IMR-90 (cell line): Measurements from ENCODE around the gene EML4. TPM values are rescaled to one million over a fixed set of nuclear protein-coding genes. Genes with fewer than 3 reads are reported as not detected.

Source experiments
- ATAC-seq: fragments of 200-7000 bp; cut with Tn5 transposase; 2 replicates; pipeline ENCODE4 v1.9.1; 2020; ENCODE audit warnings: low read depth, mild to moderate bottlenecking, moderate library complexity
- BruUV-seq: library from RNA; stranded (reverse); fragments of 400-500 nt; replicated peaks from 2 replicates; lab custom pipeline; 2021; lab: Mats Ljungman, UMichigan
- CTCF ChIA-PET: fragments of 300-600 bp; formaldehyde crosslinking; extraction: SDS; loops from one replicate; lab custom pipeline; 2021; ENCODE audit warnings: antibody characterized with exemption; lab: Yijun Ruan, JAX
- POLR2A ChIA-PET: fragments of 300-600 bp; sonication (Branson Sonifier 250); formaldehyde crosslinking; loops from one replicate; lab custom pipeline; 2022; ENCODE audit warnings: antibody characterized with exemption; ENCODE audit not compliant: unreplicated experiment; lab: Charles Lee
- DNase-seq: peaks from one replicate; pipeline ENCODE4 v3.0.0; 2013
- H2AFZ ChIP-seq: replicated peaks from 2 replicates; pipeline ENCODE3; 2013; ENCODE audit warnings: low read length, mild to moderate bottlenecking; ENCODE audit not compliant: poor library complexity
- H2AK5ac ChIP-seq: 2 replicates; pipeline ENCODE4 v1.6.1; 2013; ENCODE audit warnings: low read depth, low read length, inconsistent platforms
- H2AK9ac ChIP-seq: replicated peaks from 2 replicates; pipeline ENCODE3; 2013; ENCODE audit warnings: mild to moderate bottlenecking, low read depth, low read length, moderate library complexity; ENCODE audit not compliant: poor library complexity
- H2BK120ac ChIP-seq: 2 replicates; pipeline ENCODE4 v1.6.1; 2013; ENCODE audit warnings: low read depth, low read length, inconsistent platforms
- H2BK15ac ChIP-seq: 3 replicates; pipeline ENCODE4 v1.6.1; 2013; ENCODE audit warnings: low read depth, low read length, inconsistent platforms
- H2BK20ac ChIP-seq: 2 replicates; pipeline ENCODE4 v1.6.1; 2013; ENCODE audit warnings: low read depth, mild to moderate bottlenecking, inconsistent platforms, low read length, moderate library complexity
- H2BK5ac ChIP-seq: 2 replicates; pipeline ENCODE4 v1.6.1; 2013; ENCODE audit warnings: mild to moderate bottlenecking, low read depth, low read length, inconsistent platforms; ENCODE audit not compliant: poor library complexity, severe bottlenecking
- H3K14ac ChIP-seq: replicated peaks from 2 replicates; pipeline ENCODE4 v1.6.1; 2013; ENCODE audit warnings: low read depth, low read length, inconsistent platforms
- H3K18ac ChIP-seq: 2 replicates; pipeline ENCODE4 v1.6.1; 2013; ENCODE audit warnings: low read depth, low read length, control low read depth
- H3K23ac ChIP-seq: 2 replicates; pipeline ENCODE4 v1.6.1; 2013; ENCODE audit warnings: low read depth, low read length, inconsistent platforms
- H3K27ac ChIP-seq: 2 replicates; pipeline ENCODE4 v1.5.1; 2013; ENCODE audit warnings: mild to moderate bottlenecking, control low read depth, low read length; ENCODE audit not compliant: insufficient read depth
- H3K27me3 ChIP-seq: 2 replicates; pipeline ENCODE4 v1.6.1; 2013; ENCODE audit warnings: low read length; ENCODE audit not compliant: control insufficient read depth, insufficient read depth
- H3K36me3 ChIP-seq: 2 replicates; pipeline ENCODE4 v1.6.1; 2013; ENCODE audit warnings: low read length, mixed read lengths; ENCODE audit not compliant: control insufficient read depth, insufficient read depth
- H3K4ac ChIP-seq: 2 replicates; pipeline ENCODE4 v1.6.1; 2013; ENCODE audit warnings: low read depth, low read length, inconsistent platforms
- H3K4me1 ChIP-seq: 2 replicates; pipeline ENCODE4 v1.6.1; 2013; ENCODE audit warnings: low read length, mixed read lengths; ENCODE audit not compliant: control insufficient read depth, insufficient read depth
- H3K4me2 ChIP-seq: 2 replicates; pipeline ENCODE4 v1.6.1; 2013; ENCODE audit warnings: low read depth, mild to moderate bottlenecking, control low read depth, low read length, moderate library complexity
- H3K4me3 ChIP-seq: 2 replicates; pipeline ENCODE4 v1.5.1; 2013; ENCODE audit warnings: low read depth, mild to moderate bottlenecking, control low read depth, low read length, moderate library complexity; ENCODE audit not compliant: insufficient read depth
- H3K56ac ChIP-seq: 2 replicates; pipeline ENCODE4 v1.6.1; 2013; ENCODE audit warnings: low read length, inconsistent platforms; ENCODE audit not compliant: insufficient read depth; ENCODE audit errors: extremely low read depth
- H3K79me1 ChIP-seq, 2 experiments: 2 replicates each; pipeline ENCODE4 v1.6.1; 2013; ENCODE audit warnings: low read length in 2 of 2, inconsistent platforms in 1 of 2, low read depth in 1 of 2
- H3K9ac ChIP-seq: 2 replicates; pipeline ENCODE4 v1.6.1; 2013; ENCODE audit warnings: low read depth, low read length, control low read depth
- H3K9me1 ChIP-seq: 2 replicates; pipeline ENCODE4 v1.6.1; 2013; ENCODE audit warnings: low read length, inconsistent platforms; ENCODE audit not compliant: insufficient read depth
- H3K9me3 ChIP-seq: 2 replicates; pipeline ENCODE4 v1.6.1; 2013; ENCODE audit warnings: low read length; ENCODE audit not compliant: control insufficient read depth, insufficient read depth
- H4K20me1 ChIP-seq: 2 replicates; pipeline ENCODE4 v1.6.1; 2013; ENCODE audit warnings: low read length, inconsistent platforms; ENCODE audit not compliant: insufficient read depth
- H4K5ac ChIP-seq: 2 replicates; pipeline ENCODE4 v1.6.1; 2013; ENCODE audit warnings: mild to moderate bottlenecking, low read depth, low read length, control low read depth
- H4K8ac ChIP-seq, 2 experiments: 2 replicates each; pipeline ENCODE4 v1.6.1; 2013; ENCODE audit warnings: low read depth in 2 of 2, low read length in 2 of 2, control low read depth in 1 of 2, inconsistent platforms in 1 of 2
- H4K91ac ChIP-seq: 2 replicates; pipeline ENCODE4 v1.6.1; 2013; ENCODE audit warnings: low read depth, low read length, inconsistent platforms; ENCODE audit not compliant: insufficient read depth
- BHLHE40 ChIP-seq: fragments of 150-350 bp; IDR thresholded peaks from 2 replicates; pipeline ENCODE4 v1.6.1; 2016; ENCODE audit warnings: mild to moderate bottlenecking, low read depth, low read length
- CEBPB ChIP-seq: IDR thresholded peaks from 2 replicates; pipeline ENCODE4 v1.6.1; 2012; ENCODE audit warnings: low read depth, low read length, improper control_type of control experiment
- FOS ChIP-seq: fragments of 150-350 bp; IDR thresholded peaks from 2 replicates; pipeline ENCODE4 v1.6.1; 2016; ENCODE audit warnings: low read depth, low read length
- NFE2L2 ChIP-seq: fragments of 150-350 bp; IDR thresholded peaks from 2 replicates; pipeline ENCODE4 v1.6.1; 2016; ENCODE audit warnings: low read depth, mild to moderate bottlenecking, low read length
- SMC3 ChIP-seq: fragments of 150-350 bp; IDR thresholded peaks from 2 replicates; pipeline ENCODE4 v1.6.1; 2016; ENCODE audit warnings: low read depth, mild to moderate bottlenecking, antibody characterized with exemption, low read length, moderate library complexity
- WGBS, 2 experiments: methylation state at CpG; one replicate each; pipeline versions ENCODE4 v1.1.5 to v1.1.7; 2013; ENCODE audit warnings: missing lambda C conversion rate in 2 of 2; ENCODE audit not compliant: insufficient read length in 1 of 2; ENCODE audit errors: extremely low coverage in 2 of 2; 5-methylcytosine and 5-hydroxymethylcytosine counted together
- dilution Hi-C: fragments of 300-500 bp; cut with HindIII; formaldehyde crosslinking; loops from one replicate; pipeline ENCODE4 v1.14.3; 2018; ENCODE audit warnings: low sequenced_read_pairs; ENCODE audit not compliant: unreplicated experiment
- in situ Hi-C: fragments of 300-500 bp; cut with MboI; formaldehyde crosslinking; loops from 3 replicates; pipeline ENCODE4 v1.14.3; 2019; ENCODE audit warnings: low sequenced_read_pairs, inconsistent platforms, mixed read lengths
- intact Hi-C: fragments of 100-400 bp; cut with micrococcal nuclease; formaldehyde crosslinking; loops from 2 replicates; pipeline ENCODE4 v1.10.0; 2022
- polyA plus RNA-seq, 3 experiments: library from polyadenylated mRNA; depleted of rRNA; stranded (reverse); fragments of >200 nt; gene quantifications; 2 replicates each; pipeline ENCODE4 v1.2.3, GENCODE V29; 2012; ENCODE audit warnings: low replicate concordance in 1 of 3
- total RNA-seq: library from RNA; depleted of rRNA; stranded (reverse); fragments of >200 nt; gene quantifications from 2 replicates; pipeline ENCODE4 v1.2.3, GENCODE V29; 2012
- TF ChIP-seq, protein P1 (sequence below): fragments of 150-350 bp; IDR thresholded peaks from 2 replicates; pipeline ENCODE4 v1.6.1; 2016; ENCODE audit warnings: low read depth, mild to moderate bottlenecking, low read length, moderate library complexity, borderline replicate concordance
- TF ChIP-seq, protein P2 (sequence below): conservative IDR thresholded peaks from 2 replicates; pipeline ENCODE4 v1.5.1; 2012; ENCODE audit warnings: mild to moderate bottlenecking, low read depth, low read length, improper control_type of control experiment

EML4 gene
- total and polyA plus RNA-seq, 2 of the 4 experiments (the other 2 are of a cell fraction) = 29.7 to 73.7 TPM

DNA sequence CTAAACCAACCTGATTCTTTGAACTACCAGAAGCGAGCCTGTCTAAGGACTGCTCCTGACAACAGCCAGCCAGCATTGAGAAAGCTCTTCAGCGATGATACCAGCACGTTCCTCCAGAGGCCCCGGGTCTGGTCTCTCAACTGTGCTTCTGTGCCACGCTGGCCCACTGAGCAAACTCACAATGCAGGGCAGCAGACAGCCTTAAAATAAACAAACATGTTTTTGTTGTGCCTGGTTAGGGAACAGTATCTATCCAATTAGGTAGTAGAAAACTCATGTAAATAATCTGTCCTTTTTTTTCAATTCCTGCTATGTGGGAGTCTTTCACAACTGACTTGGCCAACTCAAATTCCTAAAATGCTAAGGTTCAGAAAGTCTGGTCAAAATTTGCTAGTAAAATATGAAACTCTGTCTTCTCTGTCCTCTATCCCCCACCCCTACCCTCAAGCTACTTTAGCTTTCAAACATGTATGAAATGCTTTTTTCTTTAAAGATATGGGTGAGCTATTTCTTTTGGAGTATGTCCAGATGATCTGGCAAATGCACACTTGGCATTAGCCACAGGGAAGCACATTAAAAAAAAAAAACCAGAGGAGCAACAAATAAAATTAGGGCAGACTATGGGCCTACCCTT is 21.4 kb upstream of the EML4 start:
- POLR2A ChIA-PET = no interaction called here

More for the DNA sequence above, 21.4 kb upstream of the EML4 start:
- WGBS, 2 experiments = no CpG with 5 or more reads among the region's 5 CpGs
- DNase-seq (peak; percentile 56), ATAC-seq (peak; percentile 86)
- intact Hi-C loops (no loop called here), in situ Hi-C loops (no loop called here), dilution Hi-C loops (no loop called here)
- Histone ChIP-seq H2AFZ (peak overlapping the region; percentile 83), H2BK20ac (peak overlapping the region; percentile 76), H3K14ac (peak overlapping the region; percentile 60; the same call in 1 of the 2 replicates), H3K18ac (peak overlapping the region; percentile 54), H3K79me1 (no peaks in the 10 kb centered on the region), H2BK120ac (peak overlapping the region; percentile 83), H3K9me1 (peaks cover 8% of the 10 kb centered on the region), H2AK9ac (peak overlapping the region; percentile 86), H3K9ac (no peak overlapping the region), H3K36me3 (no peaks in the 10 kb centered on the region), H3K23ac (0 out of 2 replicates have a peak overlapping the region, but pooled peaks have one; percentile 23), H3K27me3 (no peaks in the 10 kb centered on the region), H3K56ac (no peak overlapping the region), H2BK15ac (peak overlapping the region; percentile 18; the same call in 1 of the 3 replicates), H4K20me1 (no peaks in the 10 kb centered on the region), H4K5ac (peak overlapping the region; percentile 13; the same call in 1 of the 2 replicates), H3K4ac (peak overlapping the region; percentile 68; the same call in 1 of the 2 replicates), H3K9me3 (no peaks in the 10 kb centered on the region), H4K8ac (peak overlapping the region in 1 of 2 experiments; percentile 68; a peak in 3 of 4 replicates), H3K27ac (peak overlapping the region; percentile 79), H4K91ac (peak overlapping the region; percentile 72), H2BK5ac (peak overlapping the region; percentile 74), H3K4me2 (peak overlapping the region; percentile 26), H2AK5ac (no peak overlapping the region), H3K4me3 (no peak overlapping the region), H3K4me1 (peaks cover 7% of the 10 kb centered on the region)
- TF ChIP-seq, protein P1, sequence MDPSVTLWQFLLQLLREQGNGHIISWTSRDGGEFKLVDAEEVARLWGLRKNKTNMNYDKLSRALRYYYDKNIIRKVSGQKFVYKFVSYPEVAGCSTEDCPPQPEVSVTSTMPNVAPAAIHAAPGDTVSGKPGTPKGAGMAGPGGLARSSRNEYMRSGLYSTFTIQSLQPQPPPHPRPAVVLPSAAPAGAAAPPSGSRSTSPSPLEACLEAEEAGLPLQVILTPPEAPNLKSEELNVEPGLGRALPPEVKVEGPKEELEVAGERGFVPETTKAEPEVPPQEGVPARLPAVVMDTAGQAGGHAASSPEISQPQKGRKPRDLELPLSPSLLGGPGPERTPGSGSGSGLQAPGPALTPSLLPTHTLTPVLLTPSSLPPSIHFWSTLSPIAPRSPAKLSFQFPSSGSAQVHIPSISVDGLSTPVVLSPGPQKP = no peak
- TF ChIP-seq FOS (no peak), CEBPB (peak; percentile 65), NFE2L2 (no peak), SMC3 (no peak), BHLHE40 (peak; percentile 8; the same call in 1 of the 2 replicates)
- TF ChIP-seq, protein P2, sequence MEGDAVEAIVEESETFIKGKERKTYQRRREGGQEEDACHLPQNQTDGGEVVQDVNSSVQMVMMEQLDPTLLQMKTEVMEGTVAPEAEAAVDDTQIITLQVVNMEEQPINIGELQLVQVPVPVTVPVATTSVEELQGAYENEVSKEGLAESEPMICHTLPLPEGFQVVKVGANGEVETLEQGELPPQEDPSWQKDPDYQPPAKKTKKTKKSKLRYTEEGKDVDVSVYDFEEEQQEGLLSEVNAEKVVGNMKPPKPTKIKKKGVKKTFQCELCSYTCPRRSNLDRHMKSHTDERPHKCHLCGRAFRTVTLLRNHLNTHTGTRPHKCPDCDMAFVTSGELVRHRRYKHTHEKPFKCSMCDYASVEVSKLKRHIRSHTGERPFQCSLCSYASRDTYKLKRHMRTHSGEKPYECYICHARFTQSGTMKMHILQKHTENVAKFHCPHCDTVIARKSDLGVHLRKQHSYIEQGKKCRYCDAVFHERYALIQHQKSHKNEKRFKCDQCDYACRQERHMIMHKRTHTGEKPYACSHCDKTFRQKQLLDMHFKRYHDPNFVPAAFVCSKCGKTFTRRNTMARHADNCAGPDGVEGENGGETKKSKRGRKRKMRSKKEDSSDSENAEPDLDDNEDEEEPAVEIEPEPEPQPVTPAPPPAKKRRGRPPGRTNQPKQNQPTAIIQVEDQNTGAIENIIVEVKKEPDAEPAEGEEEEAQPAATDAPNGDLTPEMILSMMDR = no peak
- CTCF ChIA-PET = no interaction called here
- BruUV-seq = no TSS peak
